HG03139 (cell line): ENCODE data around the gene NDRG3.
"Not testable (repeated sequence)": the region's sequence is repeated elsewhere in the genome, so short reads cannot be mapped to it uniquely, and the experiment has no call there.

Experiments
- ATAC-seq: cut with Tn5 transposase; IDR thresholded peaks from one replicate; pipeline ENCODE4 v1.9.1; 2021; ENCODE audit not compliant: unreplicated experiment

NDRG3 gene

GRCh38 chr20:36700438-36700837 is 45.5 kb downstream of the NDRG3 start:
- no peak for ATAC-seq

- not testable (repeated sequence) for ATAC-seq
These were observed 50.4 kb downstream of the NDRG3 start for GRCh38 chr20:36695467-36695866.

- no peak for ATAC-seq
These were observed 57.3 kb downstream of the NDRG3 start for GRCh38 chr20:36688630-36689029.

GRCh38 chr20:36687850-36688249 is 58.0 kb downstream of the NDRG3 start:
- ATAC-seq: no peak

- ATAC-seq: no peak
These were observed 58.9 kb downstream of the NDRG3 start for GRCh38 chr20:36686944-36687343.

GRCh38 chr20:36686504-36686903 is 59.4 kb downstream of the NDRG3 start:
- no peak for ATAC-seq

GRCh38 chr20:36684747-36685146 is 61.1 kb downstream of the NDRG3 start:
- ATAC-seq: no peak

- no peak for ATAC-seq
These were observed 63.6 kb downstream of the NDRG3 start for GRCh38 chr20:36682311-36682710.

GRCh38 chr20:36677422-36677771 is 68.5 kb downstream of the NDRG3 start:
- no peak for ATAC-seq

GRCh38 chr20:36676701-36677421 is 69.0 kb downstream of the NDRG3 start:
- no peak for ATAC-seq

GRCh38 chr20:36675545-36675944 is 70.3 kb downstream of the NDRG3 start:
- ATAC-seq: not testable (repeated sequence)

GRCh38 chr20:36672991-36673390 is 72.9 kb downstream of the NDRG3 start:
- ATAC-seq: no peak

- no peak for ATAC-seq
These were observed 75.1 kb downstream of the NDRG3 start for GRCh38 chr20:36670665-36671357.

- no peak for ATAC-seq
These were observed 79.6 kb downstream of the NDRG3 start for GRCh38 chr20:36666181-36666740.

GRCh38 chr20:36663031-36663430 is 82.9 kb downstream of the NDRG3 start:
- ATAC-seq: no peak

- no peak for ATAC-seq
These were observed 87.6 kb downstream of the NDRG3 start for GRCh38 chr20:36658300-36658699.

GRCh38 chr20:36656733-36657132 is 89.2 kb downstream of the NDRG3 start:
- ATAC-seq: no peak

- ATAC-seq: no peak
These were observed 90.9 kb downstream of the NDRG3 start for GRCh38 chr20:36655004-36655403.

GRCh38 chr20:36654506-36654905 is 91.4 kb downstream of the NDRG3 start:
- ATAC-seq: no peak

- no peak for ATAC-seq
These were observed 92.4 kb downstream of the NDRG3 start for GRCh38 chr20:36653456-36653855.

GRCh38 chr20:36647196-36648121 is 98.4 kb downstream of the NDRG3 start:
- ATAC-seq: no peak
